SK-N-MC (cell line): ENCODE measurements around the gene AMN.

Experiments used
- EZH2 ChIP-seq: fragments of 200-600 bp; sonication (generic); IDR thresholded peaks from one replicate; pipeline ENCODE4 v1.6.1; 2017; ENCODE audit warnings: antibody characterized with exemption
- FOXP2 ChIP-seq: optimal IDR thresholded peaks from 2 replicates; pipeline ENCODE3; 2011; ENCODE audit warnings: mild to moderate bottlenecking, moderate library complexity; ENCODE audit not compliant: insufficient read depth; ENCODE audit errors: extremely low read length, control extremely low read depth
- POLR2AphosphoS5 ChIP-seq: IDR thresholded peaks from 2 replicates; pipeline ENCODE4 v1.6.1; 2012; ENCODE audit warnings: mild to moderate bottlenecking, low read depth, low read length, borderline replicate concordance

DNA sequence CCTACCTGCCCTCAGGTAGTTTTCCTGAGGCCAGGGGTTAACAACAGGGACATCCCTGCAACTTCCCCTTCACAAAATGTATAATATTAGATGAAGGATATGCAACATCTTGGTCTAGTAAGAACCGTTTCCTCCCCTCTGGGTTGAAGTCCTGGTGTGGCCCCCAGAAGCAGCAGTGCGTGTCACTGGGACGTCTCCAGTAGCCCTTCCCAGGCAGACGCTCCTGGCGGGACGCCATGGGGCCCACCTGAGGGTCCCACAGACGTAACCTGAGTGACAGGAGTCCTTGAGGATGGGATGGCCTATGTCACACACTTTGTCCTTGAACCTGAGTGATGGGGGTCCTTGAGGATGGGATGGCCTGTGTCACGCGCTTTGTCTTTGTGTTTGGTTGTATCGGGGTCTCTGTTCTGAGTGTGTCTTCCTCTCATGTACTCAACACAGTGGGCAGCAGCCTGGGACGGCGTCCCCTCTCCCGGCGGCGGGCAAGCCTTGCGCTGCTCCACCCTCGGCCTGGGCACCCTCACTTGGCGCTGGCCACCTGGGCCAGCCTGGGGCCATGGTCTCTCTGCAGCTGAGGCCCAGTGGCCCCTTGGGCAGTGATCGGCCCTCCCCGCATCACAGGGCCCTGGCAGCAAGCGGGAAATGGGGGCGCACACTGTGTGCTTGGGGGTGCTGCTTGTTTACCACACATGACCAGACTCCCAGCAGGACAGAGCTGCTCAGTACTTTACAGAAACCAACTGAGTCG, 14.3 kb upstream of the AMN start:
- TF ChIP-seq POLR2AphosphoS5 (no peak), EZH2 (no peak), FOXP2 (no peak)
